ENCODE data around the gene PRDX5.

The PRDX5 gene

DNA sequence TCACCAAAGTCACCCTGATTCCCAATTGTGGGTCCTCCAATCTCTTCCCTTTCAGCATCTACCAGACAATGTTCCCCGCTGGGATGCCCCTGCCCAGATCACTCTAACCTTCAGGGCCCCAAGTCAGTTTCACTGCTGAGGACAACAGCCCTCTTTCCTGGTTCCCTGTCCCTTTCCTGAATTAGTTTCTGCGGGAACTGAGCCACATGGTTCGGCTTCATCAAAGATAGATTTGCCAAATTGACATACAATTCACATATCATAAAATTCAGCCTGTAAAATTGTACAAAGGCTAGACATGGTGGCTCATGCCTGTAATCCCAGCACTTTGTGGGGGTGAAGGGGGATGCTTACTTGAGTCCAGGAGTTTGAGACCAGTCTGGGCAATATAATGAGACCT is 10.1 kb downstream of the PRDX5 start:
- DNase-seq, result no peak

DNA sequence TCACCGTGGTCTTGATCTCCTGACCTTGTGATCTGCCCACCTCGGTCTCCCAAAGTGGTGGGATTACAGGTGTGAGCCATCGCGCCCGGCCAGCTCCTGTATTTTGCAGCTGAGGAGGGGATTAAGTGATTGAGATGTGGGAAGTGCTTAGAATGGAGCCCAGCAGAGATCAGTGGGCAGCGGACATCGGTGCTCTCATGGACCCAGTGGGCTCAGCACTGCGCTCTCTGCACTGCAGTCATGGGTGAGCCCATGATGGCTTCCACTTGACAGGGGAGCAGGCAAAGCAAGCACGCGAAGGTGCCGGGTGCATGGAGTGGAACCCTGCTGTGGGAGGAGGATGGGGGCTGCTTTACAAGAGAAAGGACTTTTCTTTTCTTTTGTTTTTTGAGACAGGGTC is 13.0 kb downstream of the PRDX5 start:
- no peak for DNase-seq

GRCh38 chr11:64331569-64332371 is 13.8 kb downstream of the PRDX5 start:
- peak; percentile 99 for DNase-seq

DNA sequence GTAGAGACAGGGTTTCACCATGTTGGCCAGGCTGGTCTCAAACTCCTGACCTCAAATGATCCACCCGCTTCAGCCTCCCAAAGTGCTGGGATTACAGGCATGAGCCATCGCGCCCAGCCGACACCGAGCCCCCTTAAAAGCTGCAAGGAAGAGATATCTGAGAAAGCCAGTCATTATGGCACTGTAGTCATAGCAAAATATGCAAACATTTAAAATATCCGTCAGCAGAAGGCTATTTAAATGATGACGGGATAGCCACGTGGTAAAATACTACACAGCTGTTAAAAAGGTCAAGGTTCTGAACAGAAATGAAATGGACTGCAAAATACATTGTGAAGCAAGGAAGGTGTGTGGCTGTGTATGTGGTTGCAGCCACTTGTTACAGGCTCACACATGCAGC is 15.6 kb downstream of the PRDX5 start:
- no peak for DNase-seq

GRCh38 chr11:64334764-64335735 is 17.1 kb downstream of the PRDX5 start:
- peak; percentile 96 for DNase-seq

DNA sequence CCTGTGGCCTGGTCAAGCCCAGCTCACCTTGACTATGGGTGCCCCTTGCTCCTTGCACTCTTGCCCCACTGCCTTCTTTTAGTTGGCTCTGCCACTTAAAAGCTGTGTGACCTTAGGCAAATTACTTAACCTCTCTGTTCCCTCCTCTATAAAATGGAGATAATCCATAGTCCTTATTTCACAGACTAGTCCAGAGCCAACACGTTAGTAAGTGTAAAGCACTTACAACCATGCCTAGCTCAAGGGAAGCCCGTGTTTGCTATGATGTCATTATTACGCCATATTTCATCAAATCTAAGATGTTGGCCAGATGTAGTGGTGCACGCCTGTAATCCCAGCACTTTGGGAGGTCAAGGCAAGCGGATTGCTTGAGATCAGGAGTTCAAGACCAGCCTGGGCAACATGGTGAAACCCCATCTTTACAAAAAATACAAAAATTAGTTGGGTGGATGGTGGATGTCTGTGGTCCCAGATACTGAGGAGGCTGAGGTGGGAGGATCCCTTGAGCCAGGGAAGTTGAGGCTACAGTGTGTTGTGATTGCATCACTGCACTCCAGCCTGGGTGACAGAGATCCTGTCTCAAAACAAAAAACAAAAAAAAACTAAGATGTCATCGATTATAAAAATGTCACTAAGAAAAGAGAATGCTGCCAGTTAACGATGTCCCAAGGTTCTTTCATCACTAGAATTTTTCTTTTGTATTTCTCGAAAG is 19.8 kb downstream of the PRDX5 start:
- no peak for DNase-seq

GRCh38 chr11:64338716-64339115 is 20.8 kb downstream of the PRDX5 start:
- no peak for DNase-seq

GRCh38 chr11:64339286-64339685 is 21.4 kb downstream of the PRDX5 start:
- DNase-seq, result no peak

- DNase-seq, result peak; percentile 77
Observed at GRCh38 chr11:64339754-64340408, 22.0 kb downstream of the PRDX5 start, which contains the start of gene CCDC88B. CCDC88B (plus strand) TSS chr11:64340204; CDS start chr11:64340267, 63 bp downstream.

GRCh38 chr11:64340671-64341335 is 22.9 kb downstream of the PRDX5 start:
- peak; percentile 40 for DNase-seq

GRCh38 chr11:64341429-64341828 is 23.5 kb downstream of the PRDX5 start:
- no peak for DNase-seq

DNA sequence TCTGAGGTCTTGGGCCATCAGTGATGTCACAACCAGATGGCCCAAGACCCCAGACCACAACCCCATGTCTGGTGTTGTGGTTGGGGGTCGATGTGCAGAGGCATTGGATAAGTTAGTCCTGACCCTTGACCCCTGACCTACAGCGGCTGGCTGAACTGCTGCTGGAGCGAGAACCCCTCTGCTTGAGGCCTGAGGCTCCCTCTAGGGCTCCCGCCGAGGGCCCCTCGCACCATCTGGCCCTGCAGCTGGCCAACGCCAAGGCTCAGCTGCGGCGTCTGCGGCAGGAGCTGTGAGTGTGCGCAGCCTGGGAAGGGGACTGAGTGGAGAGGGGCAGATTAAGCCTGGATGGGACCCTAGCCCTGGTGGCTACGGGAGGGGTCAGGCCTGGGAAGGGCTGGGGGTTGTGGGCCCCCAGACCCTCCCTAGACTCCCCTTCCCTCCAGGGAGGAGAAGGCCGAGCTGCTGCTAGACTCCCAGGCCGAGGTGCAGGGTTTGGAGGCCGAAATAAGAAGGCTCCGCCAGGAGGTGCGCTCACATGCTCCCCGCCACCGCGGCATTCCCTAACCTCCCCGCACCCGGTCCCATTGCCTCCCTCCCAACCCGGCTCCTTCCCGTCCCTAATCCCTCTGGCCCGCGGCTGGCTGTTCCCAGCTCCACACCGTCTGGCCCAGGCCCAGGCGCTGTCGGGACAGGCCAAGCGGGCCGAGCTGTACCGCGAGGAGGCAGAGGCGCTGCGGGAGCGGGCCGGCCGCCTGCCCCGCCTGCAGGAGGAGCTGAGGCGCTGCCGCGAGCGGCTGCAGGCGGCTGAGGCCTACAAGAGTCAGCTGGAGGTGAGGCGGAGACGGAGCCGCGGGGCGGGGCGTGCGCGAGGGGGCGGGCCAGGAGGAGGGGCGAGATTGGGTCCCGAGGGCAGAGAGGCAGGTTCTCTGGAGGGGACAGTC is 24.2 kb downstream of the PRDX5 start:
- DNase-seq, result peak; percentile 91

DNA sequence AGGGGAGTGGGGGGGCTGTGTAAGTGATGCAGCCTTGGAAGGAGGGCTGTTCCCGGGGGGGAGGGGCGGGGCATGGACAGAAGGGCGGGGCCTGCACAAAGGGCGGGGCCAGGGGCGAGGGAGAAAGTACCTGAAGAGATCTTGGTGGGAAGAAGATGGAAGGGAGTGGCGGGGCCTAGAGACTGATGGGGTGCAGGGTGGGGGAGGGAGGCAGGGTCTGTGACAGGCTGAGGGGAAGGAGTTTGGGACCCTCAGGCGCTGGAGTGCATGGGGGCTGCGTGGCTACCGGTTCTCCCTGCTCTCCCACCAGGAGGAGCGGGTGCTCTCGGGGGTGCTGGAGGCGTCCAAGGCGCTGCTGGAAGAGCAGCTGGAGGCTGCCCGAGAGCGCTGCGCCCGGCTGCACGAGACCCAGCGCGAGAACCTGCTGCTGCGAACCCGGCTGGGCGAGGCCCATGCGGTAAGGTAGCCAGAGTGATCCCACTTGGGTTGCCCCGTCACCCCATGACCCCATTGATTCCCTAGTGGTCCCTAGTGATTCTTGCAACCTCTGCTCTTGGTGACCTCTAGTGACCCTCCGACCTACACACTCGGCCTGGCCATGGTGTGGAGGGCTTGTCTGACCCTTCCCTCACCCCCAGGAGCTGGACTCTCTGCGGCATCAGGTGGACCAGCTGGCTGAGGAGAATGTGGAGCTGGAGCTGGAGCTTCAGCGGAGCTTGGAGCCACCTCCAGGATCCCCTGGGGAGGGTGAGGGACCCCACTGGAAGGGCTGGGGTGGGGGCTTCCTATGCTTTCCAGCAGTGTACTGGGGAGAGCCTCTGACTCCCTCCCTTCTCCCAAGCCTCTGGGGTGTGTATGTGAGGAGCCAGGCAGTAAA is 25.2 kb downstream of the PRDX5 start:
- no peak for DNase-seq

- no peak for DNase-seq
Observed at GRCh38 chr11:64343767-64344559, 26.0 kb downstream of the PRDX5 start.

GRCh38 chr11:64344787-64345186 is 26.9 kb downstream of the PRDX5 start:
- DNase-seq, result no peak

DNA sequence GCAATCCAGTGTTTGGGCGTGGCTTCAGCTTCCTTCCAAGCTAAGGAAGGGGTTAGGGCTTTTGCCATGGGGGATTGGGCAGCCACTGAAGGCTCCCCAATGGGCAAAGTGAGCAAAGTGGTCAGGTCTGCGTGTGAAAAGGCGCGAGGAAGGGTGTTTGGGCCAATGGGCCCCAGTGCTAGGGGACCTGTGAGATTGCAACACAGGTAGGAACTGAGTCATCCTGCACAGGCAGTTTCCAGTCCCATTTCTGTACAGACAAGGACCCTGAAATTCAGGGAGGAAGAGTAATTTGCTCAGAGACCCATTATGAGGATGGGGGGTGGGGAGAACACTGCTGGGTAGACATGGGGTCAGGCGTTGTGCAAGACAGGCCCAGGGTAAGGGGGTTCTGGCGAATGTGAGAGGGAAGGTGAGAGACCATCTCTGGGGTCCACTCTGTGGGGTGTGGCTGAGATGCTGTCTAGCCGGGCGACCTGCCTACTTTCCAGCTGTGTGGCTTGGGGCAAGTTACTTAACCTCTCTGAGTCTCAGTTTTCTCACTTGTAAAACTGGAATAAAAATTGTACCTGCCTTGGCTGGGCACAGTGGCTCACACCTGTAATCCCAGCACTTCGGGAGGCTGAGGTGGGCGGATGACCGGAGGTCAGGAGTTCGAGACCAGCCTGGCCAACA is 29.4 kb downstream of the PRDX5 start:
- DNase-seq, result peak; percentile 30

DNA sequence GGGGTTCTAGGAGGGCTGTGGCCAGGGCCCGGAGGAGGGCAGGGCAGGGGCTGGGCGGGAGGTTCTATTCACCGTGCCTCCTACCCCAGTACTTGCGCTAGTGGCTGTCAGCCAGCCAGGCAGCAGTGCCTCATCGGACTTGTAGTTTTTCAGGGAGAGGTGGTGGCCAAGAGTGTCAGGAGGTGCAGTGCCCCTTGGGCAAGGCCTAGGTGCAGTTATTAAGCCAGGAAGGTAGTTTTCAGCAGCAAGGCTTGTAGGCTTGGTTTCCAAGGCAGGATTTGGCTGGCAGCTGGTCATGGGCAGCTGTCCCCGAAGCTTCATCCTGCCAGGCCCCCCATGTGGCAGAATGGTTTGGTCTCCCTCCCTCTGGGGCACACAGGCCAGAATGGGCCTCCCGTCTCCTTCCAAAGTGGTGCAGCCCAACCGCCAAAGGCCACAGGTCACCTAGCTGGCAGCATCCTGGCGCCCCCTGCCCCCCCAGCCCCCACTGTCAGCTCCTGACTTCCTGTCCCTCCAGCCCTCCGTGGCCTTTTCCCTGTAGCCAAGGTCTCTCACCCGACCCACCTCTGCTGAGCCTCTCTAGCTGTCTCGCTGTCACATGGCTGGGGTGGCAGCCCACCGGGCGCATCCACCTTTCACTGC is 30.6 kb downstream of the PRDX5 start:
- no peak for DNase-seq

DNA sequence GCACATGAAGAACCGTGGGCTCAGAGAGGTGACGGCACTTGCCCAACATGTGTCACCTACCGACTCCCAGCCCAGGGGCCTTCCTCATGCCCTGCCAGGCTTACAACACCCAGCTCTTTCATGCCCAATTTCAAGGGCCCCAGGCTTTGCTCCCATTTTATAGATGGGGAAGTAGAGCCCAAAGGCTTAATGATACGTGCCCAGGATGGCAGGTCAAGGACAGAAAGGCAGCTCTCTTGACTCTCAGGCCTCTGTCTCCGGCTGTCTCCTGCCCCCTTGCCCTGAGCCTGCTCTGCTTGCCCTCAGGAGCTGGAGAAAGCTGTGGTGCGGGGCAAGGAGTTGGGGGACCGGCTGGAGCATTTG is 31.1 kb downstream of the PRDX5 start:
- DNase-seq, result no peak
